Peyer's patch (tissue), 4 donors: Measurements from ENCODE around the gene USP9X.

Experiments
- POLR2A ChIP-seq, 2 donors: fragments of 450-650 bp; IDR thresholded peaks; one replicate each; pipeline ENCODE4 v1.5.1; 2017; ENCODE audit warnings: antibody characterized with exemption in 2 of 2, mild to moderate bottlenecking in 2 of 2, moderate library complexity in 2 of 2
- TF ChIP-seq, protein P1 (sequence below), 6 experiments: fragments of 450-650 bp in 4 of 6; fragments of 200-600 bp in 2 of 6; sonication (generic) in 1 of 6; IDR thresholded peaks; one replicate each; pipeline ENCODE4 v1.5.1; 2017 to 2019; ENCODE audit warnings: antibody characterized with exemption in 6 of 6, mild to moderate bottlenecking in 3 of 6, moderate library complexity in 1 of 6

- TF ChIP-seq, protein P1, sequence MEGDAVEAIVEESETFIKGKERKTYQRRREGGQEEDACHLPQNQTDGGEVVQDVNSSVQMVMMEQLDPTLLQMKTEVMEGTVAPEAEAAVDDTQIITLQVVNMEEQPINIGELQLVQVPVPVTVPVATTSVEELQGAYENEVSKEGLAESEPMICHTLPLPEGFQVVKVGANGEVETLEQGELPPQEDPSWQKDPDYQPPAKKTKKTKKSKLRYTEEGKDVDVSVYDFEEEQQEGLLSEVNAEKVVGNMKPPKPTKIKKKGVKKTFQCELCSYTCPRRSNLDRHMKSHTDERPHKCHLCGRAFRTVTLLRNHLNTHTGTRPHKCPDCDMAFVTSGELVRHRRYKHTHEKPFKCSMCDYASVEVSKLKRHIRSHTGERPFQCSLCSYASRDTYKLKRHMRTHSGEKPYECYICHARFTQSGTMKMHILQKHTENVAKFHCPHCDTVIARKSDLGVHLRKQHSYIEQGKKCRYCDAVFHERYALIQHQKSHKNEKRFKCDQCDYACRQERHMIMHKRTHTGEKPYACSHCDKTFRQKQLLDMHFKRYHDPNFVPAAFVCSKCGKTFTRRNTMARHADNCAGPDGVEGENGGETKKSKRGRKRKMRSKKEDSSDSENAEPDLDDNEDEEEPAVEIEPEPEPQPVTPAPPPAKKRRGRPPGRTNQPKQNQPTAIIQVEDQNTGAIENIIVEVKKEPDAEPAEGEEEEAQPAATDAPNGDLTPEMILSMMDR (IDR thresholded peaks at IDR 0.05) = no peak
- TF ChIP-seq POLR2A (IDR thresholded peaks at IDR 0.05) = no peak
These were observed 82.6 kb downstream of the USP9X start for GRCh38 chrX:41167888-41168287.
